Transverse colon (tissue), 4 donors: ENCODE data around the gene GPR55. TPM values are rescaled to one million over a fixed set of nuclear protein-coding genes. Genes with fewer than 3 reads are reported as not detected.

Experiments
- DNase-seq: peaks from one replicate; pipeline ENCODE4 v3.0.0-alpha.2; 2019
- H3K27ac ChIP-seq, 4 donors: fragments of 200-600 bp; sonication (generic); 2 replicates each; pipeline ENCODE4 v1.5.1; 2016 to 2018; ENCODE audit warnings: inconsistent platforms in 4 of 4
- H3K27me3 ChIP-seq: fragments of 200-600 bp; sonication (generic); 2 replicates; pipeline ENCODE4 v1.5.1; 2017; ENCODE audit warnings: inconsistent platforms
- H3K36me3 ChIP-seq, 4 donors: fragments of 200-600 bp; sonication (generic); 2 replicates each; pipeline ENCODE4 v1.5.1; 2017 to 2019; ENCODE audit warnings: inconsistent platforms in 4 of 4
- H3K4me1 ChIP-seq, 4 donors: fragments of 200-600 bp; sonication (generic); 2 replicates each; pipeline ENCODE4 v1.5.1; 2017 to 2020; ENCODE audit warnings: inconsistent platforms in 4 of 4
- H3K4me3 ChIP-seq, 4 donors: fragments of 200-600 bp; sonication (generic); 1 replicate in 1 of 4; 2 replicates in 3 of 4; pipeline versions ENCODE4 v1.5.1 to v1.6.1; 2017 to 2019; ENCODE audit warnings: inconsistent platforms in 4 of 4
- H3K9me3 ChIP-seq, 2 donors: fragments of 200-600 bp; sonication (generic); 2 replicates each; pipeline ENCODE4 v1.5.1; 2017 to 2019; ENCODE audit warnings: inconsistent platforms in 2 of 2
- EP300 ChIP-seq: sonication (generic); formaldehyde crosslinking; IDR thresholded peaks from one replicate; pipeline ENCODE4 v1.6.1; 2017; ENCODE audit warnings: antibody characterized with exemption, low read depth
- POLR2A ChIP-seq: fragments of 450-650 bp; IDR thresholded peaks from one replicate; pipeline ENCODE4 v1.6.1; 2016; ENCODE audit warnings: antibody characterized with exemption, mild to moderate bottlenecking, moderate library complexity
- POLR2AphosphoS5 ChIP-seq, 3 donors: sonication (generic); formaldehyde crosslinking; IDR thresholded peaks; one replicate each; pipeline ENCODE4 v1.6.1; 2016; ENCODE audit warnings: antibody characterized with exemption in 3 of 3
- WGBS, 2 donors: methylation state at CpG; one replicate each; pipeline ENCODE4 v1.1.5; 2018; ENCODE audit warnings: low coverage in 1 of 2; 5-methylcytosine and 5-hydroxymethylcytosine counted together
- in situ Hi-C, 4 donors: fragments of 200-750 bp; cut with MboI; loops; one replicate each; pipeline versions ENCODE4 v1.15.0 to v1.15.1; 2017; ENCODE audit warnings: low sequenced_read_pairs in 3 of 4, low pct_ligation_motif_present in 1 of 4, low pct_unique_long_range_greater_than_20kb in 1 of 4
- intact Hi-C: fragments of 100-400 bp; cut with DNase I; formaldehyde crosslinking; loops from one replicate; pipeline ENCODE4 v1.15.1; 2023; ENCODE audit warnings: low total_unique reads
- total RNA-seq, 4 donors: library from RNA; depleted of rRNA; stranded (reverse); fragments of >200 nt; gene quantifications; one replicate each; pipeline ENCODE4 v1.1.0, GENCODE V29; 2016
- TF ChIP-seq, protein P1 (sequence below), 5 experiments: fragments of 200-600 bp in 3 of 5; fragments of 450-650 bp in 2 of 5; sonication (generic) in 3 of 5; IDR thresholded peaks; 1 replicate in 2 of 5; 2 replicates in 3 of 5; pipeline ENCODE4 v1.5.1; 2016 to 2017; ENCODE audit warnings: antibody characterized with exemption in 5 of 5, inconsistent platforms in 3 of 5, mild to moderate bottlenecking in 2 of 5, moderate library complexity in 1 of 5

Gene GPR55
- total RNA-seq, 4 donors from 2014 or later, result 0.40 to 16.1 (median 2.0) TPM

DNA sequence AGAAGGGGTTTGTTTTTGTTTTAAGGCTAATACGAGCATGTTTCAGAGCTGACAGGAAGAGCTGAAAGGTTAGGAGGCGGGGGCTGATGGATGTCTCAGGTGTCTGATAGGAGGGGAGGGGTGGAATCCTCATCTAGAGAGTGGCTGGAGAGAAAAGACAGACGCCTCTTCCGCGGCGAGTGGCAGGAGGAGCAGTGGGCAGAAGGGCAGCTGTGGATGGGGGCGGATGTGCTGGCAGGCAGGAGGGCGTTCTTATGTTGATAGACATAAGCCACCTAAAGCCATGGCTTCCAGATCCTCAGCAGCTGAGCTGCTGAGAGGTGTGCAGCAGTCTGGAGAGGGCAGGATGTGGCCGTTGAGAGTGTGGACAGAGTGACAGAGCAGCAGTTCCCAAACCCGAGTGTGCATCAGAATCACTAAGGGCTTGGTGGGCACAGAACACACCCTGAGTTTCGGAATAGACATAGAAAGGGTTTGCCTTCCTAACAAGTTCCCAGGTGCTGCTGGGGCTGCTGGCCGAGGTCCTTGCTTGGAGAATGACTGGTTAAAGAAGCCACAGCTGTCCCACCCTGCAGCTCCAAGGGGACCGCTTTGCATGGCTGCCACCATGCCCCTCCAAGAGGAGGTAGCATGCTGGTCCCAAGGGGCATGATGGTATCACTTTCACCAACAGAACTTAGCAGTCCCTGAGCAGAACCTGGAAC is 63.3 kb downstream of the GPR55 start:
- intact Hi-C loops, result no loop called here
- Histone ChIP-seq H3K9me3 (no peaks in the 10 kb centered on the region), H3K36me3 (no peaks in the 10 kb centered on the region), H3K4me3 (no peak overlapping the region), H3K27me3 (peaks cover 11% of the 10 kb centered on the region), H3K4me1 (peaks cover 0 to 15% (median 8%) of the 10 kb centered on the region in 4 donors), H3K27ac (no peak overlapping the region)
- in situ Hi-C loops, result loop anchor here in 1 of 4 donors (5.0 kb wide), 1 partner anchor 46 kb away; no protein-coding TSS in a partner anchor
- TF ChIP-seq POLR2AphosphoS5 (IDR thresholded peaks at IDR 0.05), result no peak
- no peak for TF ChIP-seq EP300
- TF ChIP-seq, protein P1, sequence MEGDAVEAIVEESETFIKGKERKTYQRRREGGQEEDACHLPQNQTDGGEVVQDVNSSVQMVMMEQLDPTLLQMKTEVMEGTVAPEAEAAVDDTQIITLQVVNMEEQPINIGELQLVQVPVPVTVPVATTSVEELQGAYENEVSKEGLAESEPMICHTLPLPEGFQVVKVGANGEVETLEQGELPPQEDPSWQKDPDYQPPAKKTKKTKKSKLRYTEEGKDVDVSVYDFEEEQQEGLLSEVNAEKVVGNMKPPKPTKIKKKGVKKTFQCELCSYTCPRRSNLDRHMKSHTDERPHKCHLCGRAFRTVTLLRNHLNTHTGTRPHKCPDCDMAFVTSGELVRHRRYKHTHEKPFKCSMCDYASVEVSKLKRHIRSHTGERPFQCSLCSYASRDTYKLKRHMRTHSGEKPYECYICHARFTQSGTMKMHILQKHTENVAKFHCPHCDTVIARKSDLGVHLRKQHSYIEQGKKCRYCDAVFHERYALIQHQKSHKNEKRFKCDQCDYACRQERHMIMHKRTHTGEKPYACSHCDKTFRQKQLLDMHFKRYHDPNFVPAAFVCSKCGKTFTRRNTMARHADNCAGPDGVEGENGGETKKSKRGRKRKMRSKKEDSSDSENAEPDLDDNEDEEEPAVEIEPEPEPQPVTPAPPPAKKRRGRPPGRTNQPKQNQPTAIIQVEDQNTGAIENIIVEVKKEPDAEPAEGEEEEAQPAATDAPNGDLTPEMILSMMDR (IDR thresholded peaks at IDR 0.05), result no peak
- no peak for TF ChIP-seq POLR2A
- 46 to 59% methylated on average over 9 to 13 of the region's 13 CpGs for WGBS, 2 donors
- DNase-seq, result no peak

Other genes with a start within 250 kb of the GPR55 start
- gene CAB39, start 212.4 kb downstream of the GPR55 start, total RNA-seq, result 100 to 1,000 TPM in 3 of 4 donors, 10 to 100 TPM in 1; 67.3 to 137 (median 123) TPM
- gene ITM2C, start 60.3 kb downstream of the GPR55 start, total RNA-seq, result 1,000 to 10,000 TPM in 3 of 4 donors, 100 to 1,000 TPM in 1; 911 to 2,535 (median 1,776) TPM
- gene SPATA3, start 70.9 kb upstream of the GPR55 start, total RNA-seq, result not detected
- 10 to 100 TPM; 15.9 to 52.7 (median 23.6) TPM for gene C2orf72, start 112.3 kb upstream of the GPR55 start, total RNA-seq
- gene PSMD1, start 131.6 kb upstream of the GPR55 start, total RNA-seq, result 10 to 100 TPM; 24.3 to 85.3 (median 74.7) TPM
- 1 to 10 TPM in 1 of 4 donors, under 1 TPM in 2, not detected in 1; 0.40 to 6.2 (median 0.82) TPM for gene HTR2B, start 199.8 kb upstream of the GPR55 start, total RNA-seq